Stimulated activated naive CD4-positive, alpha-beta T cell treated with Interleukin-2 at 50 U/mL for 16 hours (primary cell): ENCODE data around the gene ITGA7.

Experiments
- DNase-seq: peaks from one replicate; lab custom pipeline; 2025; lab: John Stamatoyannopoulos, UW

The ITGA7 gene

DNA sequence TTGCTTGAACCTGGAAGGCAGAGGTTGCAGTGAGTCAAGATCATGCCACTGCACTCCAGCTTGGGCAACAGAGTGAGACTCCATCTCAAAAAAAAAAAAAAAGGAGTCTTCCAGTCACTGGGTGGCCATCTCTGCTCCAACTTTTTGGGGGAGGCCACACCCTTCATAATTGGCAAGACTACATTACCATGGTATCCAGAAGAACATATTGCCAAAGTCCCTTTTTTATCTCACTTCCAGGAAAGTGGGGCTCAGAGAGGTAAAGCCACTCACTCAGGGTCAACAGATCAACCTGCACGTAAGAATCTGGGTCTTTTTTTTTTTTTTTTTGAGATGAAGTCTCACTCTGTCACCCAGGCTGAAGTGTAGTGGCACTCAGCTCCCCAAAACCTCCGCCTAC lies 26.2 kb upstream of the ITGA7 start:
- DNase-seq, result no peak

DNA sequence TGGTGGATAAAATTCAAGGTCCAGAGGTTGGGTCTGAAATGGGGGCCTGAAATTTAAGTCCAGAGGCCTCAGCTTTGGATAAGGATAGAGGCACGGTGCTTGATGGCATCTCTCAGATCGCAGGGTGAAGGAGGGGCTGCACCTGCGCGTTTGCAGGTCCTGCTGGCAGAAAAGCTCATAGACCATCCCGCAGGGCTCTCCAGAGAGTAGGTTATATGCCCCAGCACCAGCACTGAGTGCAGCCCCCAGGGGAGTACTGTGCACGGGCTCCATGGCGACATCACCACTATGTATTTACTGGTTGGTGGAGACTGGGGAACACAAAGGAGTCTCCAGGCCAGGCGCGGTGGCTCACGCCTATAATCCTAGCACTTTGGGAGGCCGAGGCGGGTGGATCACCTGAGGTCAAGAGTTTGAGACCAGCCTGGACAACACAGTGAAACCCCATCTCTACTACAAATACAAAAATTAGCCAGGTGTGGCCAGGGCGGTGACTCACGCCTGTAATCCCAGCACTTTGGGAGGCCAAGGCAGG lies 25.4 kb upstream of the ITGA7 start:
- DNase-seq, result no peak

GRCh38 chr12:55732288-55732687 lies 24.6 kb upstream of the ITGA7 start:
- DNase-seq, result no peak

GRCh38 chr12:55729819-55730818 lies 22.4 kb upstream of the ITGA7 start:
- no peak for DNase-seq

GRCh38 chr12:55728939-55729818 lies 21.5 kb upstream of the ITGA7 start, which contains the start of gene CD63:
Gene CD63, minus strand, starts transcription at chr12:55729009. Its CDS starts 668 bp downstream, at chr12:55728341.
- peak; percentile 72 for DNase-seq

DNA sequence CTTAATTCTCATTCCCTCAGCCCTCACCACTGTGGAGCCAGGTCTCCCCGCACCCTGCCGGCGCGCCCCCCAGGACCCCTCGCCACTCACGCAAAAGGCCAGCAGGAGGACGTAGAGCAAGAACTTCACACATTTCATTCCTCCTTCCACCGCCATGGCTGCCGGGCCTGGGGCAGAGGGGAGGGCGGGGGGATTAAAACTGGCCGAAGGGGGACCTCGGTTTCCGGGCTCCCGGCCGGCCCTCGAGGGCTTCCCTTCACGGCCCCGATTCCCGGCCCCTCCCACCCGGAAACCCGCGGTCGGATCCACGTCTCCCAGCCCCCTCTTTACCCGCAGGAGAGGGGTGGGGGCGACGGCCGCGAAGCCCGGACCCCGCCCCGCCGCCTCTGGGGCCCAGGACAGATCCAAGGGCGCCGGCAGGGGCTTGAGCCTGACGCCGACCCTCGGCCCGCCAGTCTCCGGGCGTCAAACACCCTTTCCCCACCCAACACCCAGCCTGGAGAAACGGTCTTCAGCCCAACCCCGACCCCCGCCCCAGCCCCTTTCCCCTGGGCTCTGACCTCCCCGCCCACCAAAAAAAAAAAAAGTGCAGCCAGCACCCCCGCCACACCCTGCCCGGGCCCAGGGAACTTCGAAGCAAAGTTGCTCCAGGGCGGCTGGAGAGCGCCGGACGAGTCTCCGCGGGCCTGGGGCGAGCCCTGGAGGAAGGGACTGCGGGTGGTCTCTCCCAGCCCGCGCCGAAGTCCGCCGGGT lies 20.7 kb upstream of the ITGA7 start:
- peak; percentile 31 for DNase-seq

DNA sequence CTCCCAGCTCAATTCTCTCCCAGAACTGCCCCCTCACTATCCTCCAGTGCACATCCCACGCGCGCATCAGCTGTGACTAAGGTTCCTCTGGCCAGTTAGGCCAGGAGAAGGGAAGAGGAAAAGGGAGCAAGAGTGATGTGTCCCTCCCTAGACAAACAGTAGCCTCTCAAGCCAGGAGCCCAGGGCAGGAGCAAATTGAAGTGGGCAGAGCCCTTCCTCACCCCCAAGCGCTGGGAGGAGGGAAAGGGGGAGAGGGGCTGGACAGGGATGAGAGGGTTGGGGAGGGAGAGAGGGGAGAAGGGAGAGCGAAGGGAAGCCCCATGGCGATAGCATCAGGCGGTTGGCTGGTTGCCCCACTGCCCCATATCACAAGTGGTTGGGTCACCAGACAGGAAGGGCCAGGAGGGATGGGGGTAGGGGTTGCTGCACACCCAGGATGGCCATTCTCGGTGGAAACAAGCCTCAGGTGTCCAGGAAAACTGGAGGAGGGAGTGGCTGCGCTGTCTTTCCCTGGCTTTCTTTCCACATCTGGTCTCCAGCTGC lies 20.0 kb upstream of the ITGA7 start:
- DNase-seq, result no peak

GRCh38 chr12:55726971-55727370 lies 19.3 kb upstream of the ITGA7 start:
- no peak for DNase-seq

- no peak for DNase-seq
Observed at GRCh38 chr12:55725556-55725955, 17.9 kb upstream of the ITGA7 start.

DNA sequence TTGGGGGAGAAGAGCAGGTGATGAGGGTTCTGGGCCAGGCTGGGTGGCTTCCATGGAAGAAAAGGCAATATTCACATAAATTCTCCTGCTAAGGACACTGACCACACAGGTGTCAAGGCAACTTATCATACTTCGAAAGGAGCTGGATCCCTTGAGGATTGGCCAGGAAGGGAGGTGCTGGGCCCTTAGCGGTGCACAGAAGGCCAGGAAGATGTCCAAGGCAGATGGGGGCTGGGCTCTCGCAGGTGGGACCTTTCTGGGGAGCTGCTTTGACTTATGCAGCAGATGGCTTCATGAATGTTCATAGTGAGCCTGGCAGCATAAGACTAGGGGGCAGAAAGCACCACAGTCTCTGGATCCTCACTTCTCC lies 17.2 kb upstream of the ITGA7 start:
- DNase-seq, result no peak

GRCh38 chr12:55724226-55724939 lies 16.7 kb upstream of the ITGA7 start:
- peak; percentile 62 for DNase-seq

DNA sequence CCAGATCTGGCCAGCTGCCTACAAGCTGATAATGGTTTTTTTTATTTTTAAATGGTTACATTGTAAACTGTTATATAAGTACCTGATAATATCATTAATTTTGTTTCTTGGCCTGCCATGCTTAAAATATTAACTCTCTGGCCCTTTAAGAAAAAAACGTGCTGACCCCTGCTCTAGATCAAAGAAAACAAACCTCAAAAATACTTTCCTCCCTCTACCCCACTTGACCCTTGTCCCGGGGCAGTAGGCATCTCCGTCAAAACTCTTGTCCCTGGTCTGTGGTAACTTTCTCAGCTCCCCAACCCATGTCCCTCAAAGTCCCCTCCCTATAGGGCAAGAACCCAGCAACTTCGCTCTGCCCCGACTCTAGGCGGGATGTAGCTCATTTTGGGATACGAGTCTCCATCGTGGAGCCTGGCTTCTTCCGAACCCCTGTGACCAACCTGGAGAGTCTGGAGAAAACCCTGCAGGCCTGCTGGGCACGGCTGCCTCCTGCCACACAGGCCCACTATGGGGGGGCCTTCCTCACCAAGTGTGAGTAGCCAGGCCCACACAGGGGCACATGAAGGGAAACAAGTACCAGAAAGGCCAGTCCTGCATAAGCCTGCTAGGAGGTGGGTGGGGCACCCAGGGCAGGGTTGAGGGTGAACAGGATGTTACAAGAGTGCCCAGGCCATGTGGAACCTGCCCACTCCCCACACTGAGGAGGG lies 16.0 kb upstream of the ITGA7 start:
- DNase-seq, result no peak

DNA sequence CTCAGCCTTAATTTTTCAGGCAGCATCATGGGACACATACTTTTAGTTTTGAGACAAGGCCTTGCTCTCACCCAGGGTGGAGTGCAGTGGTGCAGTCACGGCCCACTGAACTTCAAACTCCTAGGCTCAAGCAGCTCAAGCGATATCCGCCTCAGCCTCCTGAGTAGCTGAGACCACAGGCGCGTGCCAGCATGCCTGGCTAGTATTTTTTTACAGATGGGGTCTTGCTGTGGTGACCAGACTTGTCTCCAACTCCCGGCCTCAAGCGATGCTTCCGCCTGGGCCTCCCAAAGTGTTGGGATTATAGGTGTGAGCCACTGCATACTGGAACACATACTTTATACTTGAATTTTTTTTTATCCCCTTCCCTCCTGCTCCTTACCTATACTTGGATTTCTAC lies 15.2 kb upstream of the ITGA7 start:
- no peak for DNase-seq

DNA sequence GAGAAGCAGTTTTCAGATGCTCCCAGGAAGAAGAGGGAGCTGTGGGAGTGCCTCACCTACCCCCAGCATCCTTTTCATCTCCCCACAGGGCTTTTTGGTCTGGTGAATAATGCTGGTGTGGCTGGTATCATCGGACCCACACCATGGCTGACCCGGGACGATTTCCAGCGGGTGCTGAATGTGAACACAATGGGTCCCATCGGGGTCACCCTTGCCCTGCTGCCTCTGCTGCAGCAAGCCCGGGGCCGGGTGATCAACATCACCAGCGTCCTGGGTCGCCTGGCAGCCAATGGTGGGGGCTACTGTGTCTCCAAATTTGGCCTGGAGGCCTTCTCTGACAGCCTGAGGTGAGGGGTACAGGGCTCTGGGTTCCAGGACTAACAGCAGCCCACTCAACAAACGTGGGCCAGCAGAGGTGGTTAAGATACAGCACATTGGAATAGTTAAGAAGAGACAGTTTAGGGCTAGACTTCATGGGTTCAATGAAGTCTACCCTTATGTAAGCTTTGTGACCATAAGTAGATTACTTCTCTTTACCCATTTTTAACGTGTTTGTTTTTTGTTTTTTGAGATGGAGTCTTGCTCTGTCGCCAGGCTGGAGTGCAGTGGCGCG lies 14.0 kb upstream of the ITGA7 start:
- no peak for DNase-seq

DNA sequence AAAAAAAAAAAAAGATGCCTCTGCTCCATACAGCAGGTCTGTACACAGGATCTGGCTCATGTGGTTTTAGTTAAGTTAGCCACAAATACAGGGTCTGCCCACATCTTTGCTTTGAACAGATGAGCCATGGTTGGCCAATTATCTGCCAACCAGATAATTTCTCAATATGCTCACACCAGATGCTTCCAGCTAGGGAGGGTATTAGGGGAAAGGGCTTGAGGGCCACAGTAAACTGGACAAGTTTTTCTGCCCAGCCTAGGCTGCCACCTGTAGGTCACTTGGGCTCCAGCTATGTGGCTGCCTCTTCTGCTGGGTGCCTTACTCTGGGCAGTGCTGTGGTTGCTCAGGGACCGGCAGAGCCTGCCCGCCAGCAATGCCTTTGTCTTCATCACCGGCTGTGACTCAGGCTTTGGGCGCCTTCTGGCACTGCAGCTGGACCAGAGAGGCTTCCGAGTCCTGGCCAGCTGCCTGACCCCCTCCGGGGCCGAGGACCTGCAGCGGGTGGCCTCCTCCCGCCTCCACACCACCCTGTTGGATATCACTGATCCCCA lies 13.3 kb upstream of the ITGA7 start:
- no peak for DNase-seq

DNA sequence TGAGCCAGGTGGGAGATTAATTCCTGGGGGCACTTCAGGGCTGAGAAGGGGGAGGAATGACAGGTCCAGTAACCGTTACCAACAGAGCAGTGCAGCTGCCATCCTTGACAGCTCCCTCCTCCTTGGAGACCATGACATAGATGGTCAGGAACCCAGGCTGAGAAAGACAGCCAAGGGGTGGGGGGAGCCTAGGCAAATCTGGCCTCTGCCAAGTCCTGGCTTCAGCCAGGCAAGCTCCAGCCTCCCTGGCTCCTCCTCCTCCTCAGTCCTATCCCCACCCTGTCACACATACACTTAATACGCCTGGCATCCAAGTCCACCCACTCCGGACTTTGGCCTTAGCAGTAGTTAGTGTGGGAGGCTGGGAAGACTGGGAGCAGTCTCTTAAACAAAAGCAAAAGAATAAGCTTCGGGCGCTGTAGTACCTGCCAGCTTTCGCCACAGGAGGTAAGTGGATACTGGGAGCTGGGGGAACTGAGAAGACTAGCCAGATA lies 12.4 kb upstream of the ITGA7 start, which contains the start of gene RDH5:
TSS of gene RDH5 (plus strand) at position 323 of the 494 bp plus-strand sequence. CDS start 792 bp downstream, outside the sequence.
- no peak for DNase-seq

- no peak for DNase-seq
Observed at GRCh38 chr12:55719371-55719770, 11.7 kb upstream of the ITGA7 start.

GRCh38 chr12:55718624-55719275 lies 11.0 kb upstream of the ITGA7 start:
- DNase-seq, result no peak
